Aorta (tissue), 5 donors: ENCODE measurements around the gene VPS16. TPM values are rescaled to one million over a fixed set of nuclear protein-coding genes. Genes with fewer than 3 reads are reported as not detected.
"Not testable (repeated sequence)": the region's sequence is repeated elsewhere in the genome, so short reads cannot be mapped to it uniquely, and the experiment has no call there.

Experiments
- ATAC-seq: fragments of 200-7000 bp; cut with Tn5 transposase; one replicate; pipeline ENCODE4 v1.9.1; 2022; ENCODE audit warnings: moderate library complexity; ENCODE audit not compliant: low FRiP score
- DNase-seq, 2 donors: peaks; one replicate each; pipeline ENCODE4 v3.0.0-alpha.2; 2020
- H3K27ac ChIP-seq, 2 donors: one replicate each; pipeline ENCODE4 v1.5.1; 2013; ENCODE audit warnings: low read length in 2 of 2, mild to moderate bottlenecking in 2 of 2, moderate library complexity in 2 of 2, control low read depth in 1 of 2, inconsistent platforms in 1 of 2, low read depth in 1 of 2
- H3K27me3 ChIP-seq, 2 donors: one replicate each; pipeline ENCODE4 v1.6.1; 2013; ENCODE audit warnings: control low read depth in 1 of 2, low read length in 1 of 2, mild to moderate bottlenecking in 1 of 2, moderate library complexity in 1 of 2; ENCODE audit not compliant: insufficient read depth in 2 of 2, control insufficient read depth in 1 of 2
- H3K36me3 ChIP-seq, 2 donors: one replicate each; pipeline ENCODE4 v1.6.1; 2013; ENCODE audit warnings: control low read depth in 1 of 2, low read length in 1 of 2, mild to moderate bottlenecking in 1 of 2; ENCODE audit not compliant: insufficient read depth in 2 of 2, control insufficient read depth in 1 of 2
- H3K4me1 ChIP-seq, 2 donors: one replicate each; pipeline ENCODE4 v1.6.1; 2013; ENCODE audit warnings: low read length in 2 of 2, control low read depth in 1 of 2, mild to moderate bottlenecking in 1 of 2, moderate library complexity in 1 of 2; ENCODE audit not compliant: insufficient read depth in 2 of 2, control insufficient read depth in 1 of 2
- H3K4me3 ChIP-seq, 2 donors: one replicate each; pipeline ENCODE4 v1.5.1; 2013; ENCODE audit warnings: low read length in 2 of 2, control low read depth in 1 of 2, mild to moderate bottlenecking in 1 of 2
- H3K9me3 ChIP-seq: one replicate; pipeline ENCODE4 v1.6.1; 2013; ENCODE audit warnings: mild to moderate bottlenecking, low read length; ENCODE audit not compliant: control insufficient read depth
- WGBS, 2 donors: extraction: QIAGEN DNeasy Blood & Tissue Kit; methylation state at CpG; one replicate each; pipeline ENCODE4 v1.1.7; 2013; 5-methylcytosine and 5-hydroxymethylcytosine counted together
- intact Hi-C, 2 donors: fragments of 100-400 bp; cut with DNase I; formaldehyde crosslinking; loops; one replicate each; pipeline versions ENCODE4 v1.14.2 to v1.15.0; 2022
- polyA plus RNA-seq, 2 donors: library from polyadenylated mRNA; stranded (reverse); fragments of 200-250 nt; gene quantifications; one replicate each; pipeline ENCODE4 v1.2.3, GENCODE V29; 2013
- total RNA-seq, 2 donors: library from RNA; stranded (reverse); fragmentation: NEBNext Ultra II Directional; extraction: Animal tissue kit (Norgen Biotek cat#: 25700); gene quantifications; one replicate each; pipeline ENCODE4 v1.2.1, GENCODE V29; 2021
- donor health status: healthy with polysubstance abuse.
- donor health status: Bipolar disorder and iron deficiency.
- donor health status: DM: no; HTN: no; CAD: no.
- donor health status: DM: no; HTN: no; CAD: no.
- donor health status: DM: yes; HTN: yes; CAD: no.

VPS16 gene
- total and polyA plus RNA-seq, 4 donors = 9.1 to 102 (median 40.3) TPM

GRCh38 chr20:2822073-2822472, 18.5 kb upstream of the VPS16 start:
- no peak overlapping the region for H3K27ac ChIP-seq
- peaks cover 0 to 3% of the 10 kb centered on the region in 2 donors for H3K27me3 ChIP-seq
- H3K4me1 ChIP-seq = no peaks in the 10 kb centered on the region
- ATAC-seq (no peak), DNase-seq (no peak)
- no peaks in the 10 kb centered on the region for H3K9me3 ChIP-seq
- no peaks in the 10 kb centered on the region for H3K36me3 ChIP-seq
- 17 to 69% methylated on average over 5 of the region's 5 CpGs for WGBS, 2 donors
- no peak overlapping the region for H3K4me3 ChIP-seq
- intact Hi-C loops = no loop called here

- no peaks in the 10 kb centered on the region for H3K9me3 ChIP-seq
- H3K27ac ChIP-seq = no peak overlapping the region
- no peak overlapping the region for H3K4me3 ChIP-seq
- intact Hi-C loops = no loop called here
- H3K36me3 ChIP-seq = no peaks in the 10 kb centered on the region
- no peak for ATAC-seq
- no peaks in the 10 kb centered on the region for H3K4me1 ChIP-seq
- no peaks in the 10 kb centered on the region for H3K27me3 ChIP-seq
- DNase-seq = no peak
- 86 to 92% methylated on average over 2 of the region's 2 CpGs for WGBS, 2 donors
Observed at GRCh38 chr20:2825761-2826160, 14.8 kb upstream of the VPS16 start.

GRCh38 chr20:2826655-2827054, 13.9 kb upstream of the VPS16 start:
- Histone ChIP-seq H3K4me1 (no peaks in the 10 kb centered on the region), H3K27ac (no peak overlapping the region), H3K4me3 (no peak overlapping the region), H3K27me3 (no peaks in the 10 kb centered on the region), H3K9me3 (no peaks in the 10 kb centered on the region), H3K36me3 (no peaks in the 10 kb centered on the region)
- DNase-seq (no peak), ATAC-seq (no peak)
- WGBS, 2 donors = 77 to 85% methylated on average over 4 of the region's 4 CpGs
- intact Hi-C loops = no loop called here

GRCh38 chr20:2829376-2829775, 11.2 kb upstream of the VPS16 start:
- ATAC-seq (no peak), DNase-seq (no peak)
- no peaks in the 10 kb centered on the region for H3K27me3 ChIP-seq
- H3K4me3 ChIP-seq = no peak overlapping the region
- H3K36me3 ChIP-seq = no peaks in the 10 kb centered on the region
- H3K27ac ChIP-seq = no peak overlapping the region
- H3K4me1 ChIP-seq = no peaks in the 10 kb centered on the region
- 74 to 77% methylated on average over 6 of the region's 6 CpGs for WGBS, 2 donors
- no peaks in the 10 kb centered on the region for H3K9me3 ChIP-seq
- intact Hi-C loops = no loop called here

- ATAC-seq, DNase-seq, H3K27me3 ChIP-seq, H3K9me3 ChIP-seq, H3K4me3 ChIP-seq, H3K4me1 ChIP-seq, H3K27ac ChIP-seq, H3K36me3 ChIP-seq: not testable (repeated sequence)
- WGBS, 2 donors = 75 to 78% methylated on average over 7 of the region's 7 CpGs
- intact Hi-C loops = loop anchor here (5.0 to 10.0 kb wide), 2 partner anchors 64 to 306 kb away; no protein-coding TSS in a partner anchor
Observed at GRCh38 chr20:2831206-2831605, 9.3 kb upstream of the VPS16 start.

GRCh38 chr20:2833761-2834160, 6.8 kb upstream of the VPS16 start:
- Histone ChIP-seq H3K4me1 (no peaks in the 10 kb centered on the region), H3K36me3 (no peaks in the 10 kb centered on the region), H3K4me3 (no peak overlapping the region), H3K27ac (no peak overlapping the region), H3K27me3 (no peaks in the 10 kb centered on the region), H3K9me3 (no peaks in the 10 kb centered on the region)
- 78 to 83% methylated on average over 1 of the region's 1 CpG for WGBS, 2 donors
- intact Hi-C loops = loop anchor here (5.0 to 10.0 kb wide), 2 partner anchors 66 to 309 kb away; no protein-coding TSS in a partner anchor
- DNase-seq (no peak), ATAC-seq (no peak)

- Histone ChIP-seq H3K9me3 (no peaks in the 10 kb centered on the region), H3K36me3 (no peaks in the 10 kb centered on the region), H3K4me3 (no peak overlapping the region), H3K27me3 (no peaks in the 10 kb centered on the region), H3K27ac (no peak overlapping the region), H3K4me1 (no peaks in the 10 kb centered on the region)
- DNase-seq (no peak), ATAC-seq (no peak)
- intact Hi-C loops = loop anchor here (5.0 to 10.0 kb wide), 2 partner anchors 67 to 310 kb away; no protein-coding TSS in a partner anchor
- WGBS, 2 donors = 92 to 97% methylated on average over 14 of the region's 14 CpGs
Observed at GRCh38 chr20:2834401-2835110, 6.0 kb upstream of the VPS16 start.

GRCh38 chr20:2835331-2835796, 5.2 kb upstream of the VPS16 start:
- Histone ChIP-seq H3K27me3 (no peaks in the 10 kb centered on the region), H3K27ac (no peak overlapping the region), H3K36me3 (no peaks in the 10 kb centered on the region), H3K4me3 (no peak overlapping the region), H3K4me1 (no peaks in the 10 kb centered on the region), H3K9me3 (no peaks in the 10 kb centered on the region)
- DNase-seq (no peak), ATAC-seq (no peak)
- intact Hi-C loops = loop anchor here in 1 of 2 donors (10.0 kb wide), 1 partner anchor 311 kb away; no protein-coding TSS in a partner anchor
- WGBS, 2 donors = 92 to 95% methylated on average over 6 of the region's 6 CpGs

- intact Hi-C loops = loop anchor here in 1 of 2 donors (10.0 kb wide), 1 partner anchor 311 kb away; no protein-coding TSS in a partner anchor
- DNase-seq (no peak), ATAC-seq (no peak)
- Histone ChIP-seq H3K4me3 (no peak overlapping the region), H3K4me1 (no peaks in the 10 kb centered on the region), H3K9me3 (no peaks in the 10 kb centered on the region), H3K36me3 (no peaks in the 10 kb centered on the region), H3K27me3 (no peaks in the 10 kb centered on the region), H3K27ac (no peak overlapping the region)
- 83 to 92% methylated on average over 5 of the region's 5 CpGs for WGBS, 2 donors
Observed at GRCh38 chr20:2836035-2836434, 4.5 kb upstream of the VPS16 start.
